K562 (cell line): ENCODE measurements around the gene PTPRT. TPM values are rescaled to one million over a fixed set of nuclear protein-coding genes. Genes with fewer than 3 reads are reported as not detected.

Experiments used
- CREBBP ChIP-seq: IDR thresholded peaks from one replicate; pipeline ENCODE4 v1.6.1; 2012; ENCODE audit warnings: low read depth, mild to moderate bottlenecking, control low read depth, inconsistent platforms, low read length
- CTCFL ChIP-seq: IDR thresholded peaks from 2 replicates; pipeline ENCODE4 v1.6.1; 2011; ENCODE audit warnings: borderline replicate concordance, low read depth, mild to moderate bottlenecking, moderate library complexity, low read length; ENCODE audit not compliant: insufficient read depth, poor library complexity, severe bottlenecking
- MAFG ChIP-seq: fragments of 450-650 bp; conservative IDR thresholded peaks from 2 replicates; pipeline ENCODE4 v1.6.1; 2016; ENCODE audit warnings: missing genetic modification characterization, missing compliant biosample characterization
- MYC ChIP-seq, 2 experiments: fragments of 250-450 bp in 1 of 2; sonication (Bioruptor Pico) in 1 of 2; IDR thresholded peaks; 2 replicates each; pipeline versions ENCODE4 v1.5.1 to v1.6.1; 2012 to 2021; ENCODE audit warnings: low read depth in 2 of 2, borderline replicate concordance in 1 of 2, improper control_type of control experiment in 1 of 2, low read length in 1 of 2, mild to moderate bottlenecking in 1 of 2, moderate library complexity in 1 of 2
- RNF219 ChIP-seq: fragments of 250-450 bp; sonication (Bioruptor Pico); IDR thresholded peaks from 2 replicates; pipeline ENCODE4 v1.5.0; 2022; ENCODE audit warnings: mild to moderate bottlenecking
- ZNF277 ChIP-seq: fragments of 250-450 bp; sonication (Bioruptor Pico); IDR thresholded peaks from 2 replicates; pipeline ENCODE4 v1.8.0; 2022; ENCODE audit warnings: inconsistent platforms, mild to moderate bottlenecking, moderate library complexity, borderline replicate concordance
- ZNF655 ChIP-seq: fragments of 250-450 bp; sonication (Bioruptor Pico); IDR thresholded peaks from 2 replicates; pipeline ENCODE4 v1.5.0; 2021
- polyA plus RNA-seq, 8 experiments: library from polyadenylated mRNA; depleted of rRNA in 4 of 8; stranded (reverse) in 5 of 8; unstranded in 3 of 8; fragments of >200 nt; fragmentation: Nextera tagmentation in 2 of 8; fragmentation: Illumina TruSeq in 1 of 8; extraction: Ambion mirVana in 2 of 8; extraction: Trizol in 1 of 8; gene quantifications; 2 replicates each; pipeline versions ENCODE4 v1.2.1 to v1.2.3, GENCODE V29; 2011 to 2014; ENCODE audit warnings: inconsistent platforms in 1 of 8, missing spikeins in 1 of 8
- total RNA-seq, 7 experiments: library from RNA; depleted of rRNA in 6 of 7; stranded (reverse); fragments of >200 nt in 6 of 7; fragmentation: Illumina TruSeq in 2 of 7; extraction: Trizol in 2 of 7; gene quantifications; 2 replicates each; pipeline versions ENCODE4 v1.2.1 to v1.2.3, GENCODE V29; 2011 to 2021; ENCODE audit warnings: low replicate concordance in 1 of 7

Gene PTPRT
- total and polyA plus RNA-seq, 9 of the 15 experiments (the other 6 are each of a cell fraction or from before 2014, with no cell fraction given) = not detected

- TF ChIP-seq CTCFL (no peak), MYC (IDR thresholded peaks at IDR 0.05; ENCODE audit: low read depth, low read length) (no peak), MYC (CRISPR knock-in tag; IDR thresholded peaks at IDR 0.05; ENCODE audit: borderline replicate concordance, low read depth) (no peak), CREBBP (no peak), MAFG (tag) (no peak), RNF219 (CRISPR knock-in tag) (no peak), ZNF277 (no peak), ZNF655 (CRISPR knock-in tag) (no peak)
These were observed 432.7 kb downstream of the PTPRT start (continued) for GRCh38 chr20:42756991-42757390.
